Dermis microvascular lymphatic vessel endothelial cell (primary cell): ENCODE measurements around the gene P2RX6. TPM values are rescaled to one million over a fixed set of nuclear protein-coding genes. Genes with fewer than 3 reads are reported as not detected.
A peak's percentile ranks its signal among the peaks of the same experiment; 100 is the strongest.

Source experiments
- DNase-seq, 2 donors: peaks; one replicate each; pipeline versions ENCODE4 v3.0.0 to v3.0.0-alpha.2; 2010; ENCODE audit warnings: low read depth in 2 of 2
- total RNA-seq: library from RNA; depleted of rRNA; stranded (reverse); fragments of >200 nt; gene quantifications from 2 replicates; pipeline ENCODE4 v1.2.1, GENCODE V29; 2014

The P2RX6 gene
- total RNA-seq, 1 donor from 2014 or later = not detected

GRCh38 chr22:20979940-20980453 is 35.0 kb upstream of the P2RX6 start:
- DNase-seq = no peak

- DNase-seq = no peak
These were observed 34.4 kb upstream of the P2RX6 start for GRCh38 chr22:20980523-20980922.

DNA sequence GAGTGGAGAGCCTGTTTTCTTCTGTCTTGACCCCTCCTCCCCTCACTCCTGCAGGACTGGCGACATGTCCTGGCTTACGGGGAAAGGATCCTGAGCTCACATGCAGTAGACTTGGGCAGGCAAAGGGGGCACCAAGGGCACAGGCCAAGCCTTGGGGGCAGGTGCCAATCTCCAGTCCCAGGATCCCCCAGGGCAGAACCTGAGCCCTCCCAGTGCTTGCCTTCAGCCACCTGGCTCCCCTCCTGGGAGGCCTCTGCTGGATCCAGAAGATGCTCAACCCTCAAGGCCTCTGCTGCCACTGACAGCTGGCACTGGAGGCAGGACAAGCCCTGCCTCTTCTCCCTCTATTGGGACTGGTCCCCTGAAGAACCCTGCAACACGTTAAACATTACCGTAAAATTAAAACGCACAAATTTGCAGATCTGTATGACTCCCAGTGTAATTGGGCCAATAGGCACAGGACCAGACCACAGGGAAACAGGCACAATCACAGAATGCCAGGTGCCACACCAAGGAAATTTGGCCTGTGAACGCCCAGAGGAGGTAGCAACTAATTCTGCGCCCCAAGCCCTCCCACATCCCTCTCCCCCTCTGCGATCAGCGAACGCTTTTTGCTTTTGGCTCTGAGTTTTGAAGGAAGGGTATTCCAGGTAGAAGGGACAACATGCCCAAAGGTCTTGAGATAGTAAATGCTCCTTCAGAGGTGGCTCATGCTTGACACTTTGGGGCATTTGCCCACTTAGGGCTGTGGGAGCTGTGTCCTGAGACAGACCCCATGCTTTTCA is 33.8 kb upstream of the P2RX6 start:
- no peak for DNase-seq

DNA sequence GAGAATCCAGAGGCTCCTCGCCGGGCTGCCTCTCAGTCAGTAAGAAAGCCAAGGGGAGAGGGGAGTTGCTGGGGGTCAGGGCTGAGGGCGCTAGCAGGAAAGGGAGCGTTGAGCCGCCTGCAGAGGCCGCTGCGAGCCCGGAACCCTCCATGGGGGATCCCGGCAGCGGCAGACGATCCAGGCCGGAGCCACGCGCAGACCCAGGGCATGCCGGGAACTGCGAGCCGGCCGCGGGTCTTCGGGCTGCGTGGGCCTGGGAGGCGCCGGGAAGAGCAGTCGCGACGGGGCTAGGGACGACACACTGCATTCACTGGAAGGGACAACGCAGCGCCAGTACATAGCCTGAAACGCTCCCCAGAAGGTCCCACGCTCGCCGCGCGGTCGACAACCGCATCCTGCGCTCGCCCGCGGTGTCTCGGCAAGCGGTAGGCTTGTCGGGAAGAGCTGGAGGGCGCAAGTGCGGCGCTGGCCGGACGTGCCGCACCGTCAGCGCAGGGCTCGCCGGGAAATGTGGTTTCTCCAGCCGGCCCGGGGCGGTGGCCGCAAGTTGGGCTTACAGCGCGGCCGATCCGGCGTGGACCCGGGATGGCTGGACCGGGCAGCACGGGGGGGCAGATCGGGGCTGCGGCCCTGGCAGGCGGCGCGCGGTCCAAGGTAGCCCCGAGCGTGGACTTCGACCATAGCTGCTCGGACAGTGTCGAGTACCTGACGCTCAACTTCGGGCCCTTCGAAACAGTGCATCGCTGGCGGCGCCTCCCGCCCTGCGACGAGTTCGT is 33.0 kb upstream of the P2RX6 start, which contains the start of gene LZTR1:
Gene LZTR1 (plus strand): TSS at position 511 of the 776 bp plus-strand sequence. CDS start 75 bp downstream, at position 586.
- DNase-seq = peak; percentile 54 to 86

DNA sequence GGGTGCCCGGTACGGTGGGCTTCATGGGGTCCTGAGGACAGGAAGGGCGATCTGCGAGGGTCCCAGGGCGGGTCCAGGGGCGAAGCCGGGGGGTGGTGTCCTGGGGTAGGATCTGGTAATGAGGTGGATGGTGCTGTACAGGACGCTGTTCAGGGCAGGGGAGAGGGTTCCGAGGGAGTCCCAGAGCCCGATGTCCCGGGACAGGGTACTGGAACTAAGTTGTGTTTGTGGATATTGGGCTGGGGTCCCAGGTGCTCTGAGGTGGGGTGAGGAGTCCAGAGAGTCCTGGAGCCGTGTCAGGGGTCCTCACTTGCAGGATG is 32.4 kb upstream of the P2RX6 start:
- DNase-seq = no peak

DNA sequence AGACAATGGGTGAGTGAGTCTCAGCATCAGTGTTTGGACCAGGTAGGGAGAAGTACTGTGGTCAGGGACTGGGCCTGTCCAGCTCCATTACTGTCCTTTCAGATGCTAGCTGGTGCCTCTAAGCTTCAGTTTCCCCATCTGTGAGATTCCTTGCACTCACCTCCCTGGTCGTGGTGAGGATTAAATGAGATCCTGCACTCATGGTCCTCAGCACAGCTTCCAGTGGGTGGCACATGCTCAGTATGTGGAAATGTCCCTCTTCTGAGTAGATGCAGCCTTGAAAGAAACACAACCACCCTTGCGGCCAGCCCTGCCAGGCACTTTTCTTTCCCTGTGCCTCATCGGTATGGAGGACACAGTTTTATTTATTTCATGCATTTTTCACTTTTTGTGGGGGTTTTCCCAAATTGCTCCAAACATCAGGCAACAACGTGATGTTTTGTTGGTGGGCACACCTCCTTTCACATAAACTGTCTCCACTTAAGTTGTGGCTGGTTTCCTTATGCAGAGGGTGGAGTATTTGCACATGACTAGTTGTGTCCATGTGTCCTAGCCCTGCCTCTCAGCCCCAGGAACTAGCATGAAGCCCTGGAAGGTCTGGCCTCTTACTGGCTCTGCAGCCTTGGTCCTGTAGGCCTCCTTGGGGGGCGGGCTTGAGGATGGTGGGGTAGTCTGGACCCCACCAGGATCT is 31.7 kb upstream of the P2RX6 start:
- no peak for DNase-seq

- DNase-seq = no peak
These were observed 29.2 kb upstream of the P2RX6 start for GRCh38 chr22:20985720-20986119.

DNA sequence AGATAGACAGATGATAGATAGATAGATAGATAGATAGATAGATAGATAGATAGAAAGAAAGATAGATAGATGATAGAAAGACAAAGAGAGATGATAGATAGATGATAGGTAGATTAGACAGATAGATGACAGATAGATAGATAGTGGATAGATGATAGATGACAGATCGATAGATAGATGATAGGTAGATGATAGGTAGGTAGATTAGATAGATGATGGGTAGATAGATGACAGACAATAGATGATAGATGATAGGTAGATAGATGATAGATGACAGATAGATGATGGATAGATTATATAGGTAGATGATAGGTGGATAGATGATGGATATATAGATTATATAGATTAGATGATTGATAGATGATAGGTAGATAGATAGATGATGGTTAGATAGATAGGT is 28.6 kb upstream of the P2RX6 start:
- no peak for DNase-seq

GRCh38 chr22:20987375-20987774 is 27.6 kb upstream of the P2RX6 start:
- DNase-seq = no peak

DNA sequence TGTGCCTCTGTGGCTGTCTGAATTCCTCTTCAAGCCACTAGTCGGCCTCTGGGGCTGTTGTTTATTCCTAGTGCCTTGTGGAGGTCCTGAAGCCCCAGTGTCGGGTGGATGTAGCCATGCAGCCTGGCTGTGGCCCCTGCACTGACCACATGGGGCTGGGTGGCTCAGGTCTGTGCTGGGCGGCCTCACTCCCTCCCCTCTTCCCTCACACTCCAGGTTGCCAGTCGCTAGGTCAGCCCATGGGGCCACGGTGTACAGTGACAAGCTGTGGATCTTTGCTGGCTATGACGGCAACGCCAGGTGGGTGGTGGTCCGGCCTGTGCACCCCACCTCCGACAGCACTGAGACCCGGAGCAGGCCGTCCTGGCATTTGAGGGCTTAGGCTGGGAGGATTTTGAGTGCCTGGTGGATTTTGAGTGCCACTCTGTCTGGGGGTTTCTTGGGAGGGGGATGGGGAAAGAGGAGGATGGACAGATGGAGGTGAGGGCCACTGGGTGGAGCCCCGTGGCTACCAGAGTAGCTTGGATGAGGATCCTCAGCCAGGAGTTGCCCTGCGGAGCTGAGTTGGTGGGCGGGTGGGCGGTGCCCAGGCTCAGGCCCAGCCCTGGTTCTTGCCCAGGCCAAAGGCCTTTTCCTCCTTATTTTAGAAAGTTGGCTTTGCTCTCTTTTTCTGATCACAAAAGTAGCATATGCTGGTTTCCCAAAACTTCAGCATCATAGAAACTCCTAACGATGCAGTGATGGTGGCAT is 26.2 kb upstream of the P2RX6 start:
- no peak for DNase-seq

GRCh38 chr22:20989323-20990138 is 25.4 kb upstream of the P2RX6 start:
- DNase-seq = no peak

DNA sequence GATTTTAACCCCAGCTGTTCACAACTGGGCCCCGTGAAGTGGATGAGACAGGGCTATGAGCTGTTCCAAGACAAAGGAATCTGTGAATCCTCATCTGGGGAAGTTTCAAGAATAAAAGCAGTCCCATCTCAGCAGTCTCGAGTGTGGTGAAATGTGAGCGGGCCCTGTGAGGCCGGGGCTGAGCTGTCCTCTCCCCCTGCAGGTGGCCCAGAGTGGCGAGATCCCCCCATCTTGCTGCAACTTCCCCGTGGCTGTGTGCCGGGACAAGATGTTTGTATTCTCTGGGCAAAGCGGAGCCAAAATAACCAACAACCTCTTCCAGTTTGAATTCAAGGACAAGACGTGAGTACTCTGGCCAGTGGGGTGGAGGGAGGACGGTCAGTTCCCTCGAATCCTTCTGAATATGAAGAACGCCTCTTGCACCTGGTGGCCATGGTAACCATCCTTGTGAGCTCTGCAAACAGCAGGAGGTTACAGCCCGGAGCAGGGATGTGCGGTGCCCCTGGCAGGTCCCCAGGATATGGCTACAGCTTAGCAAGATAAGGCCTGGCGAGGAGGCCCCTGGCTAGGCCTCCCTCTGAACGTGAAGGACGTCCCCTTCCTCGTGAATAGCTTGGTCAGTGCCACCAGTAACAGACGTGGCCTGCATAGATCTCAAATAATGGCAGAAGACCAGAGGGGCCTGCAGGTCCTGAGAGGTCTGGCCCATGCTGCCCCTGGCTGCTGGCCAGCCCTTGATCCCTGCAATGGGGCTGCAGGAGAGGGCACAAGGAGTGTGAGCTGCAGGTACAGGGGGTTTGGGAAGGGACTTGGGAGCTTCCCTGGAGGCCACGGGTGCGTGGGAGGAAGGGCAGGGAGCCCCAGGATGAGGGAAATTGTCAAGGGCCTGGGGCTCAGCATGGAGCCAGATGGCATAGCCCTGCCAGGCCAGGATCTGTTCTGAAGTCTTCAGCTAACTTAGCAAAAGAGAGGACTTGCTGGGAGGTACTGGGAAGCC is 24.5 kb upstream of the P2RX6 start:
- DNase-seq = no peak

DNA sequence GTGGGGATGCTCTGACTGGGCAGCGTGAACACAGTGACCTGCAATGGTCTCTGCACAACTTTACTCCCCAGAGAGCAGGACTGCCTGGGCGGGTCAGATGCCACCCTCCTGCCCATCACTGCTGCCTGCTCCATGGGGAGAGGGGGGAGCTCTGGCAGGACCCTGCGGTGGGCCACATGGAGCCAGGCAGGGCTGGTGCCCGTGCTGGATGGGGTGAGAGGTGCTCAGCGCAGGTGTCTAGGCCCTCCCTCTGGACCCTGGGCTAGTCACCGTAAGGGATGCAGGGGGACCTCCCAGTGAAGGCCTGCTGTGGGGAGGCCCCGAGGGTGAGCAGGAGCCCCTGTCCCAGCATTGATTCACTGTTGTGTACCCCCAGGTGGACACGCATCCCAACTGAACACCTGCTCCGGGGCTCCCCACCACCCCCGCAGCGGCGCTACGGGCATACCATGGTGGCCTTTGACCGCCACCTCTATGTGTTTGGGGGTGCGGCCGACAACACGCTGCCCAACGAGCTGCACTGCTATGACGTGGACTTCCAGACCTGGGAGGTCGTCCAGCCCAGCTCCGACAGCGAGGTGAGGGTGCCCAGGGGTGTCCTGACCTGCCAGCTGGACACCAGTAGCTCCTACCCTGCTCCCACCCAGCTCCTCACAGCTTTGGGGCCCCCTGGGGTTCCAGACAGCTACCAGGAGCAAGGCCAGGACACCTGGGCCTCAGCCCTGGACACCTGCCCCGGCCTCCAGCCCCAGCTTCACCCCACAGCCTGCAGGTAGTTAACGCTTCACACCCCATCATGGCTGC is 23.5 kb upstream of the P2RX6 start:
- DNase-seq = no peak

DNA sequence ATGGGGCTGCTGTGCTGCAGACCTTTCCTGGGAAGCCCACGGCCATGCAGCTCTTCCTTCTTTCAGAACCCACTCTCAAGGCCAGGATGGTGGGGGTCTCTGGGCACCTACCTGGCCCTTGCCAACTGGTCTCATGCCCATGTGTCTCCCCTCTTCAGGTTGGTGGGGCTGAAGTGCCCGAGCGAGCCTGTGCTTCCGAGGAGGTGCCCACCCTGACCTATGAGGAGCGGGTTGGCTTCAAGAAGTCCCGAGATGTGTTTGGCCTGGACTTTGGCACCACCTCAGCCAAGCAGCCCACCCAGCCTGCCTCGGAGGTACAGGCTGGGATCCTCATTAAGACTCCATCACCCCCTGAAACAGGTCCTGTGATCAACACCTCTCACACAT is 22.9 kb upstream of the P2RX6 start:
- no peak for DNase-seq

DNA sequence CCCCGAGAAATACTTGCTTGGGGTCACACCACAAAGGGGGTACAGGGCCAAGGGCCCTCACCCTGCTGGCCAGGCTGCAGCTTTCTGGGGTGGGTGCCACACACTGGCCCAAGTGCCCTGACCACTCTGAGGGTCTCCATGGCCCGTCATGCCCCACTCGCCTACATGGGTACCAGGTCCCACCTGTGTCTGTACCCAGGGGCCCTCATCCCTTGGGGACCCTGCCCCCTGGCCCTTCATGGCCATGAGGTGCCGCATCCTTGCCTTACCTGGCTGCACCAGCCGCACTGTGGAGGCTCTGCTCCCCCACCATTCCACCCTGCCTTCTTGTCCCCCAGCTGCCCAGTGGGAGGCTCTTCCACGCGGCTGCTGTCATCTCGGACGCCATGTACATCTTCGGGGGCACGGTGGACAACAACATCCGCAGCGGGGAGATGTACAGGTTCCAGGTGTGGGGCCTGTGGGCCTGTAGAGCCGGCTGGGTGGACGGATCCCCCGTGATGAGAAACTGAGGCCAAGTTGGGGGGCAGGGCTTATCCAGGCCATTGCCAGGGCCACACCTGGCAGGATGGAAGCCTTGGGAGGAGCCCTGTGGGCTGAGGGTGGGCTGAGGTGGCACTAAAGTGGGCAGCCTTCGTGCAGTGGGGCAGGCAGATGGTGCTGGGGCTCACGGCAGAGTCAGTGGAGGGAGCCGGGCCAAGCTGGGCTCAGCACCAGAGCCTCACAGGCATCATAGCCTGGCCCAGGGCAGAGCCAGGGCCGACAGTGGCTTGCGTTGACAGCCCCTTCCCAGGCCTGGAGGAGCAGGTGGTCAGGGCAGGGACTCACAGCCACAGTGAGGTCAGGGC is 22.3 kb upstream of the P2RX6 start:
- DNase-seq = no peak

DNA sequence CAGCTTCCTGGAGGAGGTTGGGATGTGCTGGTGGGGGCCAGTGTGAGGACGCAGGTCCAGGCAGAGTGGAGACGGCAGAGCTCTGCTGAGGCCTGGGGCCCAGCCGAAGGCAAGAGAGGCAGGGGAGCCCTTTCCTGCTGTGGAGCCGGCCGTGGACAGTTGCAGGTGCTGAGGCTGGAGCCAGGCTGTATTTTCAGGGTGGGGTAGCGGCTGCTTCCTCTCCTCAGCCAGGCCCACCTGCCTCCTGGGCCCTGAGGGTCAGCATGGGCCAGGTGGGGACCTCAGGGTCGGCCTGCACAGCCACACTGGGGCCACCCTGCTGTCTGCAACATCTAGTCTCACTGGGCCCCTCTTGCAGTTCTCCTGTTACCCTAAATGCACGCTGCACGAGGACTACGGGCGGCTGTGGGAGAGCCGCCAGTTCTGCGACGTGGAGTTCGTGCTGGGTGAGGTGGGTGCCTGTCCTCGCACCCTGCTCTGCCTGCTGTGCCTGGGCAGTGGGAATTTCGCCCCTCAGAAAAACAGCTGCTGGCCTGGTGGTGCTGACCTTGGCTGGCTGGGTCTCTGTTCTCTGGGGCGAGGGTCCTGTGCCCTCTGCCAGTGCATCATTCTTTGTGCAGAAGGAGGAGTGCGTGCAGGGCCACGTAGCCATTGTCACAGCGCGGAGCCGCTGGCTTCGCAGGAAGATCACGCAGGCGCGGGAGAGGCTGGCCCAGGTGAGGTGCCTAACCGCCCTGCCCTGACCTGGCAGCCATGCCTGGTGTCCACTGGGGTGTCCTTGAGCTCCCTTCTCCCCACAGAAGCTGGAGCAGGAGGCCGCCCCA is 21.4 kb upstream of the P2RX6 start:
- DNase-seq = no peak
